Psoas muscle (tissue), 8 donors: ENCODE measurements around the gene SLC7A6. TPM values are rescaled to one million over a fixed set of nuclear protein-coding genes. Genes with fewer than 3 reads are reported as not detected.

Experiments
- ATAC-seq, 4 donors: fragments of 200-7000 bp; cut with Tn5 transposase; one replicate each; pipeline ENCODE4 v1.9.1; 2020; ENCODE audit warnings: moderate library complexity in 3 of 4, mild to moderate bottlenecking in 2 of 4
- DNase-seq, 2 donors: peaks; one replicate each; pipeline ENCODE4 v3.0.0-alpha.2; 2020
- H3K27ac ChIP-seq: fragments of 200-600 bp; one replicate; pipeline ENCODE4 v1.8.0; 2022
- H3K27me3 ChIP-seq, 3 donors: fragments of 200-600 bp in 1 of 3; one replicate each; pipeline versions ENCODE4 v1.6.1 to v1.8.0; 2013 to 2022; ENCODE audit warnings: low read length in 2 of 3, mild to moderate bottlenecking in 2 of 3, moderate library complexity in 1 of 3; ENCODE audit not compliant: insufficient read depth in 3 of 3
- H3K36me3 ChIP-seq, 2 donors: fragments of 200-600 bp in 1 of 2; one replicate each; pipeline versions ENCODE4 v1.6.1 to v1.8.0; 2013 to 2022; ENCODE audit warnings: low read depth in 1 of 2, mild to moderate bottlenecking in 1 of 2, moderate library complexity in 1 of 2; ENCODE audit not compliant: insufficient read depth in 1 of 2
- H3K4me1 ChIP-seq: fragments of 200-600 bp; one replicate; pipeline ENCODE4 v1.8.0; 2022
- H3K4me3 ChIP-seq: fragments of 200-600 bp; one replicate; pipeline ENCODE4 v1.8.0; 2022; ENCODE audit warnings: mild to moderate bottlenecking
- H3K9me3 ChIP-seq: fragments of 200-600 bp; one replicate; pipeline ENCODE4 v1.8.0; 2022
- WGBS, 3 donors: extraction: QIAGEN DNeasy Blood & Tissue Kit; methylation state at CpG; one replicate each; pipeline versions ENCODE4 v1.1.6 to v1.1.7; 2013; 5-methylcytosine and 5-hydroxymethylcytosine counted together
- intact Hi-C, 2 donors: fragments of 100-400 bp; cut with DNase I; formaldehyde crosslinking; loops; one replicate each; pipeline versions ENCODE4 v1.11.0 to v1.14.2; 2022
- polyA plus RNA-seq, 3 donors: library from polyadenylated mRNA; stranded (reverse); fragments of 200-250 nt; gene quantifications; one replicate each; pipeline ENCODE4 v1.2.3, GENCODE V29; 2013
- total RNA-seq, 4 donors: library from RNA; stranded (reverse); fragmentation: NEBNext Ultra II Directional in 2 of 4; extraction: Animal tissue kit (Norgen Biotek cat#: 25700) in 2 of 4; gene quantifications; one replicate each; pipeline versions ENCODE4 v1.2.1 to v1.2.4, GENCODE V29; 2021 to 2023
- TF ChIP-seq, protein P1 (sequence below): fragments of 200-600 bp; IDR thresholded peaks from one replicate; pipeline ENCODE4 v1.8.0; 2022; ENCODE audit warnings: antibody characterized with exemption
- donor health status: healthy with polysubstance abuse.
- donor health status: DM: no; HTN: no; CAD: no; lungs with moderate emphysema.
- donor health status: Bipolar disorder and iron deficiency.
- donor health status: healthy.
- donor health status: DM: yes; HTN: yes; CAD: no.
- donor health status: DM: no; HTN: no; CAD: no.
- donor health status: DM: no; HTN: no; CAD: no.
- donor health status: DM: yes; HTN: yes; CAD: no.

The SLC7A6 gene
- total and polyA plus RNA-seq, 7 donors = 9.2 to 217 (median 48.7) TPM

DNA sequence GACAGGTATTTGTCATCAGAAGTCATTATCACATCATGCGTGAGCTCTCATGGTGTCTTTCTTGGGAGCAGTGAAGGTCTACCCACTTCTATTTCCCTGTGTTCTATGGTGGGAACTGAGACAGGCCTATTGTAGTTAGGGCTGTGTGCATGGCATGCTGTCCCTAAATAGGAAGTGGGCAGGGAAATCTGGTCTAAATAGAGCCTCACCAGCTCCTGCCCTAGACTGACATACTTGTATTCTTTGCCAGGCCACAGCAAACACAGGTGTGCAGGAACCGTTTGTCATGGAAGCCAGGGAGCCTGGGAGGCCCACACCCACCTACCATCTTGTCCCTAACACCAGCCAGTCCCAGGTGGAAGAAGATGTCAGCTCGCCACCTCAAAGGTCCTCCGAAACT, 10.1 kb downstream of the SLC7A6 start:
- WGBS, 3 donors = 69 to 85% (median 80%) methylated on average over 4 of the region's 4 CpGs
- intact Hi-C loops = no loop called here
- Histone ChIP-seq H3K9me3 (no peaks in the 10 kb centered on the region), H3K4me1 (peaks cover 74% of the 10 kb centered on the region), H3K36me3 (peaks cover 0 to 81% of the 10 kb centered on the region in 2 donors), H3K4me3 (peak overlapping the region; percentile 8), H3K27ac (peak overlapping the region; percentile 92), H3K27me3 (no peaks in the 10 kb centered on the region)
- TF ChIP-seq, protein P1, sequence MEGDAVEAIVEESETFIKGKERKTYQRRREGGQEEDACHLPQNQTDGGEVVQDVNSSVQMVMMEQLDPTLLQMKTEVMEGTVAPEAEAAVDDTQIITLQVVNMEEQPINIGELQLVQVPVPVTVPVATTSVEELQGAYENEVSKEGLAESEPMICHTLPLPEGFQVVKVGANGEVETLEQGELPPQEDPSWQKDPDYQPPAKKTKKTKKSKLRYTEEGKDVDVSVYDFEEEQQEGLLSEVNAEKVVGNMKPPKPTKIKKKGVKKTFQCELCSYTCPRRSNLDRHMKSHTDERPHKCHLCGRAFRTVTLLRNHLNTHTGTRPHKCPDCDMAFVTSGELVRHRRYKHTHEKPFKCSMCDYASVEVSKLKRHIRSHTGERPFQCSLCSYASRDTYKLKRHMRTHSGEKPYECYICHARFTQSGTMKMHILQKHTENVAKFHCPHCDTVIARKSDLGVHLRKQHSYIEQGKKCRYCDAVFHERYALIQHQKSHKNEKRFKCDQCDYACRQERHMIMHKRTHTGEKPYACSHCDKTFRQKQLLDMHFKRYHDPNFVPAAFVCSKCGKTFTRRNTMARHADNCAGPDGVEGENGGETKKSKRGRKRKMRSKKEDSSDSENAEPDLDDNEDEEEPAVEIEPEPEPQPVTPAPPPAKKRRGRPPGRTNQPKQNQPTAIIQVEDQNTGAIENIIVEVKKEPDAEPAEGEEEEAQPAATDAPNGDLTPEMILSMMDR = no peak
- DNase-seq = no peak
- peak; percentile 20 to 74 (median 50) for ATAC-seq

DNA sequence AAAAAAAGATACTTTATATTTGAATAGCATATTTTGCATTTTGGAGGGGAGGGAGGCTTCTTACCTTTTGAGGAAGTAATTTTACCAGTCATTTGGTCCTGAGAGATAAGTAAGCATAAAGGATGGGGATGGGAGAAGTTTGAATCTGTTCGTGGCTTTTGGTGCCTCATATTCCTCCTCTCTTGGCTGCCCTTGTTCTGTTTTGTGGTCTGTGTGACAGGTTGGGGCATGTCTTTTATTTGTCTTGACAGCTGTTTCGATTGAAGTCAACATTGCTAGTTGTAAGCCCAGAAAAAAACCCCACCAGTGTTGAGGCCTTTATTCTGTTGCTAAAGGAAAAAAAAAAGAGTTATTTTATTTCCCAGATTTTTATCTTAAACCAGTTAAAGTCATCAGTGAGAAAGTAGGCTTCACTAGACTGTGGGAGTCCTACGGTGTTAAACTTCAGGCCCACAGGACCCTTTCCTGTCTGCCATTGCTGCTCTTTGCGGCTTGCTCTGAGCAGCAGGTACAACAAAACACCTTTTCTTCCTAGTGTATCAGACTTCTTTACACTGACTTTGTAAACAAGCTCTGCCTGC, 11.4 kb downstream of the SLC7A6 start:
- Histone ChIP-seq H3K27me3 (no peaks in the 10 kb centered on the region), H3K4me3 (peak overlapping the region; percentile 45), H3K9me3 (no peaks in the 10 kb centered on the region), H3K36me3 (peaks cover 0 to 81% of the 10 kb centered on the region in 2 donors), H3K27ac (peak overlapping the region; percentile 92), H3K4me1 (peaks cover 83% of the 10 kb centered on the region)
- ATAC-seq (peak in 3 of 4 donors; percentile 21 to 70 (median 31)), DNase-seq (no peak)
- TF ChIP-seq, protein P1 = no peak
- 39 to 43% (median 40%) methylated on average over 4 of the region's 4 CpGs for WGBS, 3 donors
- intact Hi-C loops = no loop called here

DNA sequence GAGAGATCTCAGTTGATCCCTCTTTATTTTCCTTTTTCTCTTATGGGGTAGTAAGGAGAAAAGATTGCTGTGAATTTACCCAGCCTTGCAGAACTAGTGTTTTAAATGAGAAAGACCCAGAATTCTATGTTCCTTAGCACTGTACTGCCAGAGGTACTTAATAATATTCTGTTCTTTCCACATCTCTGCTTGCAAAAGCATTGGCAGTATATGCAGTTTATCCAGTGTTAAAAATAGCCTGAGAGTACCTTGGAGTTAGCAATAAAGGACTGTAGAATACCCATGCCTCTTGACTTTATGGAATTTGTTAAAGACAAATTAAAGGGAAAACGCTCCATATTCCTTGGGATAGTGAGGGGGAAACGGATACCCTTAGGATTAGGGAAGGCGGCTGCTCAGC, 11.9 kb downstream of the SLC7A6 start:
- no peaks in the 10 kb centered on the region for H3K9me3 ChIP-seq
- H3K27me3 ChIP-seq = no peaks in the 10 kb centered on the region
- DNase-seq = no peak
- peaks cover 0 to 80% of the 10 kb centered on the region in 2 donors for H3K36me3 ChIP-seq
- H3K4me3 ChIP-seq = peak overlapping the region; percentile 45
- H3K27ac ChIP-seq = peak overlapping the region; percentile 92
- 38 to 55% (median 39%) methylated on average over 3 of the region's 3 CpGs for WGBS, 3 donors
- intact Hi-C loops = no loop called here
- H3K4me1 ChIP-seq = peaks cover 83% of the 10 kb centered on the region
- ATAC-seq = peak; percentile 63 to 77 (median 70)
- TF ChIP-seq, protein P1 = no peak

DNA sequence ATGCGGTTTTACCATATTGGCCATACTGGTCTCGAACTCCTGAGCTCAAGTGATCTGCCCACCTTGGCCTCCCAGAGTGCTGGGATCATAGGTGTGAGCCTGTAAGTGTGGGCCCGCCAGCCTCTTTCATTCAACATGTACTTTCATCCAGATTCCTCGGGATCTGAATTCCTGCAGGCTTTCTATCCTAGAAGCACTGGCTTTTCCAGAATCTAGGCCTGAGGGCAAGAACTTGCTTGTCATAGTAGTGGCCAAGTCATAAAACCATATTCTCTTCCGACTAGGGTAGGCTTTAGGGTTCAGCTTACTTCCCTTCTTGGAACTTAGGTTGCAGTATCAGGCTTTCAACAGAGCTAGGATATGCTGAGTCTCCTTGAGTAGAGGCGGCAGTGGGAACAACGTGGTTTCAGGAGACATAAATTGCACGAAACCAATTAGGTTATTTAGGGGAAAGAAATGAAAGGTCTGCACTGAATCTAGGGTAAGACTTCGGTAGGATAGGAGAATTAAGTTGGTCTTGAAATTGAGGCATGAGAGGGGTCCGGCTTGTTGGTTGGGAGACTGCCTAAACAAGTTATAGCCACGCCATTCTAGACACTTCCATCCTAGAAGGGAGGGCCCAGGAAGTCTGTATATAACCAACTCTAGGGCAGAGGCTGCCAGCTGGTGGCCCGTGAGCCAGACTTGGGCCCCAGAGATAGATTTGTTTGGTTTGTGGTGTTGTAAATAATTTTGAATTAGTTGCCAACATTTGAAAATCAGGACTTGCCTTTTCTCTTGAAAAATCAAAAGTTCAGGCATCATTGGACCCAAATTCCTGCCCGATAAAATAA, 15.6 kb downstream of the SLC7A6 start:
- Histone ChIP-seq H3K9me3 (no peaks in the 10 kb centered on the region), H3K27me3 (no peaks in the 10 kb centered on the region), H3K4me1 (peaks cover 82% of the 10 kb centered on the region), H3K4me3 (no peak overlapping the region), H3K36me3 (peaks cover 0 to 74% of the 10 kb centered on the region in 2 donors), H3K27ac (peak overlapping the region; percentile 91)
- intact Hi-C loops = no loop called here
- DNase-seq (no peak), ATAC-seq (peak in 1 of 4 donors; percentile 16)
- TF ChIP-seq, protein P1 = no peak
- WGBS, 3 donors = 68 to 91% (median 86%) methylated on average over 13 of the region's 13 CpGs
